ENCODE measurements around the gene SLC7A5.
"Not testable (repeated sequence)": the region's sequence is repeated elsewhere in the genome, so short reads cannot be mapped to it uniquely, and the experiment has no call there.

DNA sequence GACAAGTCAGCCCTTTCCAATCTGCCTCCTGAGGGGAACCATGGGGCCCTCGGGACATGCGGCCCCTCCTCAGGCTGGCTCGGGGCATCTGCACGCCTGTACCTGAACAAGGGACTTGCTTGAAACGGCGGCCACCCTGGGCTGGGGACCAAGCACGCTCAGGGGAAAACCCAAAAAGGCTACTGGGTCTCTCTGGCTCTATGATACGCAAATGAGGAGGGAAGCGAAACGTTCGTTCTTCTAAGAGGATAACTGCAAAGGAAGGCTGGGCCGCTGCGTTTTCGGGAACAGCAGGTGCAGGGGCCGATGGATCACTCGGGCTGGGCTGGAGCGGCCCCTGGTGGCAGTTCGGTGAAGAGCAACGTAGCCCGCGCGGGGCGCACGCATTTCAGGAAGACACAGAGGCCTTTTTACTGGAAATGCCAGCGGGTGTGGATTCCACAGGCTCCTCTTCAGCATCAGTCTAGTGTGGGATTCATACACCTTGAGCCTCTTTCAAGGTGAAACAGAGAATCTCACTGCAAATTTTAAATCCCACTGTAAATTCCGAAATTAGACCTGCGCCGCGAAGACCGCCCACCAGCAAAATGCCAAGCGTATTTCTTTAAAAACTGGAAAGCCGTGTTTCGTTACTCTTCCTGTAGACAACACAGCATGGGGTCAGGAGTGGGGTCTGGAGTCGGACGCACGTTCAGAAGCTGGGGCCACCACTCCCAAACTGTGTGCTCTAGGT lies 40.1 kb upstream of the SLC7A5 start:
- peak; percentile 76 to 95 (median 85) for TF ChIP-seq CTCF (IDR thresholded peaks at IDR 0.05)
- not testable (repeated sequence) for TF ChIP-seq POLR2A (IDR thresholded peaks at IDR 0.05)
